BJ (cell line): ENCODE results near the gene MRPL4. TPM values are rescaled to one million over a fixed set of nuclear protein-coding genes. Genes with fewer than 3 reads are reported as not detected.

Source experiments
- CTCF ChIA-PET: fragments of 350-600 bp; formaldehyde crosslinking; extraction: SDS; loops from one replicate; lab custom pipeline; 2021; ENCODE audit warnings: antibody characterized with exemption, inconsistent platforms; lab: Yijun Ruan, JAX
- POLR2A ChIA-PET: fragments of 300-600 bp; sonication (Branson Sonifier 250); formaldehyde crosslinking; extraction: SDS; loops from one replicate; lab custom pipeline; 2021; ENCODE audit warnings: antibody characterized with exemption; lab: Charles Lee
- DNase-seq: peaks from one replicate; pipeline ENCODE4 v3.0.0-alpha.2; 2011; ENCODE audit warnings: low read depth
- H3K27me3 ChIP-seq: 2 replicates; pipeline ENCODE4 v1.6.0; 2011; ENCODE audit warnings: low read length; ENCODE audit not compliant: control insufficient read depth, insufficient read depth
- H3K36me3 ChIP-seq: 2 replicates; pipeline ENCODE4 v1.5.1; 2011; ENCODE audit warnings: low read length; ENCODE audit not compliant: control insufficient read depth, insufficient read depth
- H3K4me3 ChIP-seq: 2 replicates; pipeline ENCODE4 v1.5.1; 2011; ENCODE audit warnings: low read depth, mild to moderate bottlenecking, control low read depth, low read length
- CTCF ChIP-seq: IDR thresholded peaks from 2 replicates; pipeline ENCODE4 v1.5.1; 2011; ENCODE audit warnings: low read depth, mild to moderate bottlenecking, control low read depth, inconsistent platforms, low read length, moderate library complexity; ENCODE audit not compliant: insufficient read depth
- polyA plus RNA-seq: library from polyadenylated mRNA; depleted of rRNA; stranded (reverse); fragments of >200 nt; gene quantifications from 2 replicates; pipeline ENCODE4 v1.2.3, GENCODE V29; 2011

The MRPL4 gene
- polyA plus RNA-seq, 1 experiment, result 58.7 TPM

- H3K36me3 ChIP-seq, result peaks cover 23% of the 10 kb centered on the region
- no peak for DNase-seq
- H3K27me3 ChIP-seq, result no peaks in the 10 kb centered on the region
- no peak for TF ChIP-seq CTCF
- ChIA-PET POLR2A (no interaction called here), CTCF (interaction anchor here (0.6 to 7.8 kb wide), 4 partner anchors 14 to 1353 kb away, joined by 3 to 86 read pairs (median 60); partner anchors contain the start of gene ICAM1)
- H3K4me3 ChIP-seq, result no peak overlapping the region
Observed at GRCh38 chr19:10256551-10256950, 4.5 kb downstream of the MRPL4 start.

GRCh38 chr19:10256970-10257615 is 5.1 kb downstream of the MRPL4 start:
- Histone ChIP-seq H3K4me3 (no peak overlapping the region), H3K36me3 (peaks cover 23% of the 10 kb centered on the region), H3K27me3 (no peaks in the 10 kb centered on the region)
- no peak for DNase-seq
- CTCF ChIA-PET, result interaction anchor here (0.6 to 7.8 kb wide), 5 partner anchors 14 to 1352 kb away, joined by 3 to 86 read pairs (median 53); partner anchors contain the start of gene ICAM1
- TF ChIP-seq CTCF, result no peak
- POLR2A ChIA-PET, result no interaction called here

GRCh38 chr19:10258080-10258710 is 6.2 kb downstream of the MRPL4 start:
- CTCF ChIA-PET, result interaction anchor here (0.6 to 7.8 kb wide), 30 partner anchors 8 to 328 kb away, joined by 3 to 86 read pairs (median 4); partner anchors contain the start of genes ICAM1, ICAM5 and TYK2
- no peak for DNase-seq

GRCh38 chr19:10259162-10259905 is 7.3 kb downstream of the MRPL4 start:
- no peak for DNase-seq
- Histone ChIP-seq H3K36me3 (peaks cover 22% of the 10 kb centered on the region), H3K4me3 (no peak overlapping the region), H3K27me3 (no peaks in the 10 kb centered on the region)
- POLR2A ChIA-PET, result interaction anchor here (0.6 kb wide), 1 partner anchor 13 kb away, joined by 5 read pairs; no protein-coding TSS in a partner anchor
- CTCF ChIA-PET, result interaction anchor here (0.6 to 7.8 kb wide), 35 partner anchors 9 to 329 kb away, joined by 3 to 86 read pairs (median 4); partner anchors contain the start of genes ICAM1, ICAM5 and TYK2
- peak; percentile 80 for TF ChIP-seq CTCF

More at GRCh38 chr19:10258080-10258710, 6.2 kb downstream of the MRPL4 start:
- no peak for TF ChIP-seq CTCF
- POLR2A ChIA-PET, result interaction anchor here (0.6 kb wide), 1 partner anchor 14 kb away, joined by 5 read pairs; no protein-coding TSS in a partner anchor
- Histone ChIP-seq H3K27me3 (no peaks in the 10 kb centered on the region), H3K4me3 (no peak overlapping the region), H3K36me3 (peaks cover 23% of the 10 kb centered on the region)
